ENCODE results near the gene KEAP1. TPM values are rescaled to one million over a fixed set of nuclear protein-coding genes. Genes with fewer than 3 reads are reported as not detected.
"Not testable (repeated sequence)": the region's sequence is repeated elsewhere in the genome, so short reads cannot be mapped to it uniquely, and the experiment has no call there.

The KEAP1 gene
- total RNA-seq, 2 donors from 2014 or later: 68.2 to 68.4 TPM

DNA sequence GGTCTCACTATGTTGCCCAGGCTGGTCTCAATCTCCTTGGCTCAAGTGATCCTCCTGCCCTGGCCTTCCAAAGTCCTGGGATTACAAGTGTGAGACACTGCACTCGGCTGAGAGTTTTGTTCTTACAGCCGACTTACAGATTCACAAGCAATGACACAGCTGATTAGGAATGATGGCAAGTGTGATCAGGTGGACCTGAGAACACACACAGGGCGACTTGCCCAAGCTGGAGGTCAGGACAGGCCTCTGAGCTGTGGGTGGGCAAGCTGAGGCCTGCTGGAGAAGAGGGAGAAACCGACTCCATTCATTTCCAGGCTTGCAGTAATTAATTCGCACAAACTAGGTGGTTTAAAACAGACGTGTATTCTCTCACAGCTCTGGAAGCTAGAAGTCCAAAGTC lies 32.5 kb upstream of the KEAP1 start:
- DNase-seq (ENCODE audit: low spot score in 2 of 2) (no peak), ATAC-seq (no peak)
- H3K36me3 Mint-ChIP-seq: peaks cover 0 to 7% of the 10 kb centered on the region in 2 donors
- H3K27ac Mint-ChIP-seq: no peak overlapping the region
- H3K9me3 Mint-ChIP-seq: no peaks in the 10 kb centered on the region

- ATAC-seq: no peak
- no peaks in the 10 kb centered on the region for H3K9me3 Mint-ChIP-seq
Measured at GRCh38 chr19:10533646-10534386, 30.7 kb upstream of the KEAP1 start.

GRCh38 chr19:10532457-10532856 lies 29.3 kb upstream of the KEAP1 start:
- Mint-ChIP-seq H3K9me3 (no peaks in the 10 kb centered on the region), H3K27ac (no peak overlapping the region), H3K36me3 (peaks cover 0 to 7% of the 10 kb centered on the region in 2 donors)
- DNase-seq (ENCODE audit: low spot score in 2 of 2) (no peak), ATAC-seq (peak in 1 of 2 donors; percentile 47)

More at GRCh38 chr19:10533646-10534386, 30.7 kb upstream of the KEAP1 start:
- Mint-ChIP-seq H3K27ac (no peak overlapping the region), H3K36me3 (peaks cover 0 to 7% of the 10 kb centered on the region in 2 donors)
- DNase-seq (ENCODE audit: low spot score in 2 of 2): no peak

GRCh38 chr19:10526887-10527286 lies 23.7 kb upstream of the KEAP1 start:
- not testable (repeated sequence) for ATAC-seq; H3K9me3 Mint-ChIP-seq; H3K27ac Mint-ChIP-seq; DNase-seq (ENCODE audit: low spot score in 2 of 2); H3K36me3 Mint-ChIP-seq

GRCh38 chr19:10525636-10526035 lies 22.5 kb upstream of the KEAP1 start:
- H3K9me3 Mint-ChIP-seq: no peaks in the 10 kb centered on the region
- no peak overlapping the region for H3K27ac Mint-ChIP-seq
- DNase-seq (ENCODE audit: low spot score in 2 of 2): no peak
- ATAC-seq: no peak
- no peaks in the 10 kb centered on the region for H3K36me3 Mint-ChIP-seq

DNA sequence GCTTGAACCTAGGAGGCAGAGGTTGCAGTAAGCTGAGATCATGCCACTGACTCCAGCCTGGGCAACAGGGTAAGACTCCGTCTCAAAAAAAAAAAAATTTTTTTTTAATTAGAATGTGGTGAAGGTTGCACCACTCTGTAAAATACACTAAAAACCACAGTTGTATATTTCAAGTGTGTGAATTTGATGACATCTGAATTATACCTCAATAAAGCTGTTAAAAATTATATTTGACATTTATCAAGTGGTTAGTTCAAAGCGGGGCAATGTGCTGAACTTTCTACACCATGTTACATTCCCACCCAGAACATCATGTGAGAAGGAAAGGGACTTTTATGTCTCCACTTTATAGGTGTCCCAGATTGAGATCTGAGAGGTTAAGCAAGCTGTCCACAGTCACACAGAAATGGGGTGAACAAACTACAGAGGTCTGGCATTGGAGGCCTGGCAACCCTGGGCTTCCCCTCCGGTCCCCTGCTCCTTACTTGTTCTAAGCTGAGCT lies 20.0 kb upstream of the KEAP1 start:
- no peak for DNase-seq (ENCODE audit: low spot score in 2 of 2)
- H3K36me3 Mint-ChIP-seq: no peaks in the 10 kb centered on the region
- H3K9me3 Mint-ChIP-seq: no peaks in the 10 kb centered on the region
- no peak for ATAC-seq
- H3K27ac Mint-ChIP-seq: no peak overlapping the region

GRCh38 chr19:10521461-10522171 lies 18.5 kb upstream of the KEAP1 start:
- ATAC-seq (no peak), DNase-seq (ENCODE audit: low spot score in 2 of 2) (no peak)
- H3K36me3 Mint-ChIP-seq: peaks cover 0 to 3% of the 10 kb centered on the region in 2 donors
- no peaks in the 10 kb centered on the region for H3K9me3 Mint-ChIP-seq
- H3K27ac Mint-ChIP-seq: peak overlapping the region in 1 of 2 donors; percentile 36

GRCh38 chr19:10520652-10521318 lies 17.6 kb upstream of the KEAP1 start:
- no peaks in the 10 kb centered on the region for H3K9me3 Mint-ChIP-seq
- DNase-seq (ENCODE audit: low spot score in 2 of 2) (no peak), ATAC-seq (no peak)
- no peak overlapping the region for H3K27ac Mint-ChIP-seq
- H3K36me3 Mint-ChIP-seq: peaks cover 0 to 5% of the 10 kb centered on the region in 2 donors

GRCh38 chr19:10519421-10519820 lies 16.3 kb upstream of the KEAP1 start:
- Mint-ChIP-seq H3K9me3 (no peaks in the 10 kb centered on the region), H3K36me3 (peaks cover 0 to 5% of the 10 kb centered on the region in 2 donors), H3K27ac (peak overlapping the region in 1 of 2 donors; percentile 1)
- DNase-seq (ENCODE audit: low spot score in 2 of 2) (no peak), ATAC-seq (no peak)

- DNase-seq (ENCODE audit: low spot score in 2 of 2): no peak
- no peaks in the 10 kb centered on the region for H3K9me3 Mint-ChIP-seq
- peak overlapping the region in 1 of 2 donors; percentile 1 for H3K27ac Mint-ChIP-seq
- H3K36me3 Mint-ChIP-seq: peaks cover 0 to 5% of the 10 kb centered on the region in 2 donors
- no peak for ATAC-seq
Measured at GRCh38 chr19:10518444-10519361, 15.5 kb upstream of the KEAP1 start.

DNA sequence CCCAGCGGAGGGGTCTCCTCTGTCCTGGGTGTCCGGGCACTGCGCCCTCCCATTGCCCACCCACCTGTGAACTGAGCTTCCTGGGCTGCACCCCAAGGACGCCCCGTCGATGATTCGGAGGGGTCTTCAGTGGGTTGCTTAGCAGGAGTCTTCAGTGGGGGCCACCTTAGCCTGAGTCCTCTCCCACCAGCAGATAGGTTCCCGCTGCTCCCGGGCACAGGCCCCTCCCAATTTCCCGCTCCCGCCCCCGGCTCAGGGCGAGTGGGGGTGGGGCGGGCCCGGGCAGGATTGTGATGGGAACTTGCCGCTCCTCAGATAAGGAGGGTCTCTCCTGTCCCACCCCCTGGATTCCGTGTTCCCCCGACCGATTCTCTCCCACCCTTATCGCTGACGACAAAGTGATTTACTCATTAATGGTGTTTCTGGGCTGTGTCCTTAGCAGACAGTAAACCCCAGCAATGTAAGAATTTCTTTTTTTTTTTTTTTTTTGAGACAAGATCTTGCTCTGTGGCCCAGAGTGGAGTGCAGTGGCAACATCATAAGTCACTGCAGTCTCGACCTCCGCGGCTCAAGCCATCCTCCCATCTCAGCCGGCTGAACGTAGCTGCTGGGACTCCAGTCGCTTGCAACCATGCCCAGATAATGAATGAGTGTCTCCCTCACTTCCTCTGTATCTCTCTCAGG lies 14.7 kb upstream of the KEAP1 start:
- Mint-ChIP-seq H3K27ac (no peak overlapping the region), H3K9me3 (no peaks in the 10 kb centered on the region), H3K36me3 (peaks cover 0 to 12% of the 10 kb centered on the region in 2 donors)
- ATAC-seq (peak in 1 of 2 donors; percentile 43), DNase-seq (ENCODE audit: low spot score in 2 of 2) (no peak)

- peaks cover 0 to 12% of the 10 kb centered on the region in 2 donors for H3K36me3 Mint-ChIP-seq
Measured at GRCh38 chr19:10517361-10517759, 14.2 kb upstream of the KEAP1 start, which contains the start of gene S1PR5. TSS of gene S1PR5 (minus strand) at chr19:10517447. CDS start at chr19:10515011, 2,436 bp downstream.

DNA sequence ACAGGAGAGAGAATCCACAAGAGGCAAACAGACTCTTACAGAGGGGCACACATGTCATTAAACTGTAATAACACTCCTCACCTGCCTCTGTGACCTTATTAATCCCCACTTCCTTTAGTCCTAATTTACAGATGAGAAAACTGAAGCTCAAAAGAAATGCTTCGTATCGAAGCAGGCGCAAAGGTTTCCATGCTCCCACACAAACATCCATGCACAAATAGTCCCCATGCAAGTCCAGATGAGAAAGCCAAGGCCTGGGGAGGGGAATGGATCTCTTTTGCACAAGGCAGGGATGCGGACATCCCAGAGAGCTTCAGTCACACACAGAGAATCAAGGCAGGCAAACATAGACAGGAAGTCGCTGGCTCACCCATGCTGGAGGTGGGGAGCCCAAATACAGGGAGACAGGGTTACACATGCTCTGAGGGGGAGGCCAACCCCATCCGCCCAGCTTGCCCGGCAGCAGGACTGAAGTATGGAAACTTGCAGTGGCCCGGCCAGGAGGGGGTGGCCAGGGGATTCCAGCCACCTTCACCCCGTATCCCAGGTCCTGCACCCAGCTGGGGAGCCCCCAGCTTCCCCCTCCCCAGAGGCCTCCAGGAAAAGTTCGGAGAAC lies 13.6 kb upstream of the KEAP1 start:
- DNase-seq (ENCODE audit: low spot score in 2 of 2) (no peak), ATAC-seq (no peak)
- H3K27ac Mint-ChIP-seq: no peak overlapping the region

More at GRCh38 chr19:10517361-10517759, 14.2 kb upstream of the KEAP1 start, which contains the start of gene S1PR5:
- ATAC-seq (peak; percentile 27 to 41), DNase-seq (ENCODE audit: low spot score in 2 of 2) (no peak)
- Mint-ChIP-seq H3K9me3 (no peaks in the 10 kb centered on the region), H3K27ac (no peak within 1 kb of the TSS)

GRCh38 chr19:10516064-10516385 lies 12.9 kb upstream of the KEAP1 start:
- no peaks in the 10 kb centered on the region for H3K9me3 Mint-ChIP-seq
- no peak for DNase-seq (ENCODE audit: low spot score in 2 of 2)
- H3K36me3 Mint-ChIP-seq: peaks cover 0 to 12% of the 10 kb centered on the region in 2 donors
- no peak for ATAC-seq
- no peak overlapping the region for H3K27ac Mint-ChIP-seq

More for the DNA sequence above, 13.6 kb upstream of the KEAP1 start:
- peaks cover 0 to 12% of the 10 kb centered on the region in 2 donors for H3K36me3 Mint-ChIP-seq
- no peaks in the 10 kb centered on the region for H3K9me3 Mint-ChIP-seq
